Head of caudate nucleus (tissue), 42 donors: ENCODE results near the gene ARHGEF3.

Experiments
- DNase-seq, 42 donors: peaks; one replicate each; pipeline versions ENCODE4 v3.0.0 to v3.0.0-alpha.2; 2020 to 2021; ENCODE audit warnings: mixed read lengths in 7 of 42
- intact Hi-C: fragments of 100-400 bp; cut with DNase I; formaldehyde crosslinking; loops from one replicate; pipeline ENCODE4 v1.15.0; 2022

ARHGEF3 gene

GRCh38 chr3:56800130-56800831 lies 1.5 kb downstream of the ARHGEF3 start:
- intact Hi-C loops = loop anchor here (5.0 kb wide), 2 partner anchors 98 to 187 kb away; no protein-coding TSS in a partner anchor

GRCh38 chr3:56799251-56799882 lies 2.4 kb downstream of the ARHGEF3 start:
- intact Hi-C loops = no loop called here
- DNase-seq = peak in 7 of 42 donors; percentile 17 to 61 (median 31)

More at GRCh38 chr3:56800130-56800831, 1.5 kb downstream of the ARHGEF3 start:
- peak in 38 of 42 donors; percentile 19 to 79 (median 43) for DNase-seq

GRCh38 chr3:56796996-56797395 lies 4.8 kb downstream of the ARHGEF3 start:
- intact Hi-C loops = no loop called here
- DNase-seq = no peak

- DNase-seq = no peak
- intact Hi-C loops = no loop called here
These were observed 5.5 kb downstream of the ARHGEF3 start for GRCh38 chr3:56796202-56796601.

GRCh38 chr3:56795829-56796185 lies 5.9 kb downstream of the ARHGEF3 start:
- DNase-seq = no peak
- intact Hi-C loops = no loop called here

- peak in 1 of 42 donors; percentile 14 for DNase-seq
- intact Hi-C loops = no loop called here
These were observed 6.5 kb downstream of the ARHGEF3 start for GRCh38 chr3:56795097-56795828.

- intact Hi-C loops = no loop called here
- DNase-seq = peak in 1 of 42 donors; percentile 5
These were observed 9.6 kb downstream of the ARHGEF3 start for GRCh38 chr3:56792193-56792592.

- DNase-seq = peak in 1 of 42 donors; percentile 19
- intact Hi-C loops = no loop called here
These were observed 11.5 kb downstream of the ARHGEF3 start for GRCh38 chr3:56790016-56790821.

- DNase-seq = peak in 1 of 42 donors; percentile 15
- intact Hi-C loops = no loop called here
These were observed 12.7 kb downstream of the ARHGEF3 start for GRCh38 chr3:56789076-56789475.

GRCh38 chr3:56788521-56788920 lies 13.2 kb downstream of the ARHGEF3 start:
- intact Hi-C loops = no loop called here
- DNase-seq = peak in 1 of 42 donors; percentile 14

- intact Hi-C loops = no loop called here
- DNase-seq = peak in 1 of 42 donors; percentile 21
These were observed 13.9 kb downstream of the ARHGEF3 start for GRCh38 chr3:56787784-56788256.

- intact Hi-C loops = no loop called here
- no peak for DNase-seq
These were observed 14.4 kb downstream of the ARHGEF3 start for GRCh38 chr3:56787258-56787775.

GRCh38 chr3:56785499-56785898 lies 16.2 kb downstream of the ARHGEF3 start:
- no peak for DNase-seq
- intact Hi-C loops = no loop called here

- intact Hi-C loops = no loop called here
- DNase-seq = no peak
These were observed 17.2 kb downstream of the ARHGEF3 start for GRCh38 chr3:56784448-56785001.

- peak in 28 of 42 donors; percentile 15 to 72 (median 40) for DNase-seq
- intact Hi-C loops = no loop called here
These were observed 17.9 kb downstream of the ARHGEF3 start for GRCh38 chr3:56783644-56784447.

- DNase-seq = no peak
- intact Hi-C loops = no loop called here
These were observed 18.8 kb downstream of the ARHGEF3 start for GRCh38 chr3:56782906-56783305.

GRCh38 chr3:56782215-56782614 lies 19.5 kb downstream of the ARHGEF3 start:
- intact Hi-C loops = no loop called here
- DNase-seq = no peak

GRCh38 chr3:56781762-56782161 lies 20.0 kb downstream of the ARHGEF3 start:
- intact Hi-C loops = no loop called here
- DNase-seq = no peak
